Stimulated activated CD8-positive, alpha-beta memory T cell treated with anti-CD3 and anti-CD28 coated beads, Interleukin-2, amount 100 ng/mL, for 48 hours (primary cell): ENCODE data around the gene CDCA5.

Source experiments
- DNase-seq, 2 donors: peaks; one replicate each; pipeline ENCODE4 v3.0.0-alpha.2; 2020; ENCODE audit warnings: low read depth in 2 of 2

The CDCA5 gene

DNA sequence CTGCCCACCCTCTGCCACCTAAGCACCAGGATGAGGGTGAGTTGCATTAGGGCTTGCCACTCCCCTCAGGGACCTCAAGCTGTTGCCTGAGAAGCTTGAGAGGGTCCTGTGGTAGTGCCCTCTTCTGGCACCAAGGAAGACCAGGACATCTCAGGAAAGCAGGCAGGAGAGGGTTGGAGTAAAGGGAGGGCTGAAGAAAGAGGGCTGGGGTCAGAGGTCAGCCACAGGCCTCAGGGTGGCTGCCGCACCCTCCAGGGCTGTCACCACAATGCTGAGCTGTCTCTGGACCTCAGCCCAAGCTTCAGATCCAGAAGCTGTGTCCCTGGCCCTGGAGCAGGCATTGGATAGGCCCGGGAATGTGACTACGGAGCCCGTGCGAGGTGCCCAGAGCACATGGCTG is 38.8 kb downstream of the CDCA5 start:
- no peak for DNase-seq

- DNase-seq: no peak
Measured at GRCh38 chr11:65043881-65044501, 39.8 kb downstream of the CDCA5 start.

DNA sequence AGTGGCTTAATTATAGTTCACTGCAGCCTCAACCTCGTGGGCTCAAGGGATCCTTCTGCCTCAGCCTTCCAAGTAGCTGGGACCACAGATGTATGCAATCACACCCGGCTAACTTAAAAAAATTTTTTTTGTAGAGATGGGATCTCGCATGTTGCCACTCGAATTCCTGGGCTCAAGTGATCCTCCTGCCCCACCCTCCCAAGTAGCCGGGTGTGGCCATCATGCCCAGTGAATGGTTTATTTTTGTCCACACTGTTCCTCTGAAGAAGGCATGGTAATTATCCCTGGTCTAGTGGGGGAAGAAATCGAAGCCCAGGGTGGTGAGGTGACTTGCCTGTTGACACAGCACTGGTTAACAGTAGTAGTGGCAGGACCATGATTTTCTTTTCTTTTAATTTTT is 40.9 kb downstream of the CDCA5 start:
- DNase-seq: no peak

GRCh38 chr11:65040847-65041622 is 42.8 kb downstream of the CDCA5 start, which contains the start of gene SAC3D1:
SAC3D1 (plus strand) TSS chr11:65041210; CDS start chr11:65041293, 83 bp downstream.
- DNase-seq: peak; percentile 83 to 86

- no peak for DNase-seq
Measured at GRCh38 chr11:65040520-65040846, 43.4 kb downstream of the CDCA5 start.

DNA sequence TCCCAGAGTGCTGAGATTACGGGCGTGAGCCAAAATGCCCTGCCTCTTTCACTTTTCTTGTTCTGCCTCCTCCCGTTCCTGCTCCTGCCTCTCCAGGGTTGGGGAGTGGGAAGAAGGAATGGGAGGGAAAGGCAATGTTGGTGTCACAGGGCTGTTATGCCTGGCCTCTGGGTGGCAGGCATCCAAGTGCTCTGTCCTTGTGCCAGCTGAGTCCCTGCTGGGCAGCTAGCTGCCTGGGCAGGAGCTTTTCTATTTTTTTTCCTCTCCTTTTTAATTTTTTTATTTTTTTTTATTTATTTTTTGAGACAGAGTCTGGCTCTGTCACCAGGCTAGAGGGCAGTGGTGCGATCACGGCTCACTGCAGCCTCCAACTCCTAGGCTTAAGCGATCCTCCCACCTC is 46.9 kb downstream of the CDCA5 start:
- DNase-seq: no peak

DNA sequence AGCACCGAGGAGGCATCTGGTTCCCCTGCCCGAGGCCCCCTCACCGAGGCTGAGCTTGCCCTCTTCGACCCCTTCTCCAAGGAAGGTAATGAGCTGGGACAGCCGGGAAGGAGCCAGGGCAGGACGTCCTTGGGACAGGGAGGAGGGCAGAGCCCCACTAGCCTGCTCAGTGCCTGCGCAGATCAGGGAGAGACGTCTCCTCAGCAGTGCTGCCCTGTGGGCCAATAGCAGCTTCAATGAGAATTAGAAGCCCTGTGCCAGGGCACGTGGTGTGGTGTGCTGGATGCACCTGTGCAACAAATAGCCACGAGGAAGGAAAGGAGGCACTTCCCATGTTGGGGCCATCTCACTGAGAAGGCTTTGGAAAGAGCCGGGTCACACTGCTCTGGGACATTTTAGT is 48.3 kb downstream of the CDCA5 start:
- DNase-seq: no peak

DNA sequence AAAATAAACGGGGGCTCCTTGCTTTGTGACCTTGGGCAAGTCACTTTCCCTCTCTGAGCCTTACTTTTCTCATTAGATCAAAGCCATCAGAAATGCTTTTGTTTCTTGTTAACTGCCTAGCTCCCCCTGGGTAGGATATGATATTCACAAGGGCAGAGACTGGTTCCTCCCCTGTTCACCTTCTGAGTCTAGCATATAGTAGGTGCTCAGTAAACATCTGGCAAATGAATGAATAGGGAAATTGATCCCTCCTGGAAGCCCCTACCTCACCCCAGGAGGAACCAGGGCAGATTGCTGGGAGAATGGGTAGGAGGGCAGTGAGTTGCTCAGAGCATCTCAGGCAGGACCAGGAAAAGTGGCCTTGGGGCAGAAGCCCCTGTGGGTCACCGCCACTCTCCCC is 49.4 kb downstream of the CDCA5 start:
- DNase-seq: no peak

GRCh38 chr11:65032216-65032615 is 51.6 kb downstream of the CDCA5 start:
- DNase-seq: no peak
